GM12874 (cell line): ENCODE data around the gene TDRD6.

Experiments
- CTCF ChIP-seq: IDR thresholded peaks from 2 replicates; pipeline ENCODE4 v1.5.1; 2011; ENCODE audit warnings: low read depth, mild to moderate bottlenecking, control low read depth, low read length, moderate library complexity; ENCODE audit not compliant: insufficient read depth

The TDRD6 gene

DNA sequence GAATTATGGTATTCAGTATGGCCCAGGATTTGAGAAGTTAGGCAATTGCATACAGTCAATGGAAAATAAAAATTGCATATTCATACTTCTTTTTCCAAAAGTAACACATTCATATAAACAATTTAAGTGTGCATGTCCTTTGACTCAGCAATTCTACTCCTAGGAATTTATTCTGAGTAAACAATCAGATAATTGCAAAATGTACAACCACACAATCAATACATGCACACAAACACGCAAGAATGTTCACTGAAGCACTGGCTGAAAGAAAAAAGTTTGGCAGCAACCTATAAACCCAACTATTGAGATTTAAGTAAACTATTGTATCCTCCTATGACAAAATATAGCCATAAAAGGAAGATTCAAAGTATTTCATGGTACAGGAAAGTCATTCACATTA, 36.7 kb upstream of the TDRD6 start:
- no peak for TF ChIP-seq CTCF

DNA sequence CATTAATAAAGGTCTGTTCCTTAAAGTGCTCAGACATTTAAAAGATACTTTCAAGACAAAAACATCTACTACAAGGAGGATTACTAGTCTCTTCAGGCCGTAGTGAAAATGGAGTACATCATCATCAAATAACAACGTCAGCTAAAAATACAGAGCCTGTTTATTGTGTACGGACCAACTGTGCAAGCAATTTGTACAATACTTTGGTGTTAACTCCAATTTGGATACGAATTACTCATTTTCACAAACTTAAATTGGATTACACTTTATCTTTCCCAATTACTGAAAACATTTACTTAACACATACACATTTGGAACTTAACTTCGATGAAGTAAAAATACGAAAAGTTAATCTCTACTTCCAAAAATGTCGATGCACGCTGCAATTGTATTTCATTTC, 35.9 kb upstream of the TDRD6 start:
- no peak for TF ChIP-seq CTCF

DNA sequence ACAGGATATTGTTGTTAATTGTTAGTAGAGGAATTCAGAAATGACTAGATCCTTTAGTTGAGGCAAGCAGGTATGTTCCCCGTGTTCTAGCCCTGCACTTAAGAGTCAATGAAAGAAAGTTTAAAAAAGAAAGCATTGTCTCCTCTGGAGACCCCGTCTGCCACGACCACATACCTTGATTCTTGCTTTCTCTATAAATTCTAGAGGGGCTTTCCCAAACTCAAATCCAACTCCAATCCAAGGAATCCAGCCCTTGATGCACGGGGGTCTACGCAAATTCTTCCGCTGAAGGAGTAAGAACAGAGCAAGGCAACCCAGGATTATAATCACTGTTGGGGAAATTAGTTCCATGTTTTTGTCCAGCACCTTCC, 35.5 kb upstream of the TDRD6 start:
- no peak for TF ChIP-seq CTCF

DNA sequence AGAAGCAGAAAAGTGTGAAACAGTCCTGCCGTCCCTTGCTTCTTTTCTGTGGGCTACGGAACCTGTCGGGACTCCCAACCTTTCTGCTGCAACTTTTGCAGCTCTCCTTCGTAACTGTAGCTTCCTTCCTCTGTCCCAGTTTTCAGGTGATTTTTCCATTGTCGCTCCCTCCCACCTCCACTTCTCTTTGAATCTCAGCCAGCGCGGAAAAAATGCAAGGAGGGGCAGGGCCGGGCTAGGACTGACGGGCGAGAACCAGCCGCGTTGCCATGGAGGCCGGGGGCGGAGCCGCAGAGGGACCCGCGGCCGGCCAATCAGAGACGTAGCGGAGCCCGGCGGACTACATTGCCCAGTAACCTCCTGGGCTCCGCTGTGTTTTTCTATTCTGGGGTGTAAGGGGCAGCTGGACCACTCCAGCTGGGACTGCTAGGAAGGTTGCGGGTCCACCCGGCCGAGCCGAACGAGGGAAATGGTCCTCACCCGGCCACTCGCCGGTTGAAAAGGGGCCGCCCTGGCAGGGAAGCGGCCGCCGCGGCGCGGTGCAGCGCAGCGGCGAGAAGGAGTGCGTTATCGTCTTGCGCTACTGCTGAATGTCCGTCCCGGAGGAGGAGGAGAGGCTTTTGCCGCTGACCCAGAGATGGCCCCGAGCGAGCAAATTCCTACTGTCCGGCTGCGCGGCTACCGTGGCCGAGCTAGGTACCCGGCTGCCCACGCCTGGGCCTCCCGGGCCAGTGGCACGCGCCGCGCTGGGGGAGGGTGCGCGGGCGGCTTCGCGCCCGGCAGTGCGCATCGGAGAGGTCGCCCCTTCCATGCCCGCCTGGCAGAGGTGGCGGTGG, 34.9 kb upstream of the TDRD6 start, which contains the start of the genes CYP39A1 and SLC25A27:
Gene CYP39A1 (minus strand): TSS at position 216 of the 836 bp plus-strand sequence. CDS start 236 bp downstream, outside the sequence.
Gene SLC25A27 (plus strand): TSS at position 373 of the 836 bp plus-strand sequence. CDS start 218 bp downstream, at position 591.
- no peak for TF ChIP-seq CTCF

DNA sequence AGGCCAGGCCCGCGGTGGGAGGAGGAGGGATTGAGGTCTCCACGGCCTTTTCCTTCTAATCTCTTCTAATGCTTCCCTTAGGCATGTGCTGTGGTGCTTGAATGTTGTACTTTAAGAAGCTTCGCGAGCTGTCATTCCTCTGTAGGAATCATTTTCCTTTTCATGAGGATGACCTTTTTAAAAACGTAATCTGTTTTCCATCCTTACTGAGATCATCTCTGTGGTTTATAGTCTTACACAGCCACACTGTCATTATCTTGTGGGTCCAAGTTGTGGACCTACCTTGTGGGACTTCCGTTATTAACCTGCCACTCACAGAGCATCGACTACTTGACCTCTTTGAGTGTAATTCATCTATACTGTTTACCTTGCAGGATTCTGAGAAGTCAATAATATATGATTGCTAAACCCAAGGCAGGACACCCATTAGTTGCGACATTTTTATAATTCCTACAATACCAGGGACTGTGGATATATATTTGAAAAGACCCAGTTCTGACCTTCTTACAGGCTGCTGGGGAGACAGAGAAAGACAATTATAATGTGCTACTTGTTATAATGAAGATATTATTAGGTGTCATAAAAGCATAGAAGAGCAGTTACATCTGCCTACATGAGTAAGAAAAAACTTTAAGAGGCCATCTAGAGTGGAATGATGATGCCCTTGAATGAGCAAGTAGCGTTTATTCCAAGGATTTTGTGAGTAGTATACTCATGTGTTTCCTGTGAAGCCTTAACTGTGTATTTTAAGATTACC, 34.1 kb upstream of the TDRD6 start:
- no peak for TF ChIP-seq CTCF

DNA sequence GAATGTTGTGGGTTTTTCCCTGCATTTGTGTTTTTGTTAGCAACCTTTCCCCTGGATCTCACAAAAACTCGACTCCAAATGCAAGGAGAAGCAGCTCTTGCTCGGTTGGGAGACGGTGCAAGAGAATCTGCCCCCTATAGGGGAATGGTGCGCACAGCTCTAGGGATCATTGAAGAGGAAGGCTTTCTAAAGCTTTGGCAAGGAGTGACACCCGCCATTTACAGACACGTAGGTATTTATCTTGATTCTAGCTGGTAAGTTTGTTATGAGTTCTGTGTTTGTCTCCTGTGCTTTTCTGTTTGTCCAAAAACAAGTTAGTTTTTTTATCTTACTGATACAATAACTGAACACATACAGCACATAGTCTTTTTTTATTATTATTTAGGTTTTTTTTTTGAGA, 31.9 kb upstream of the TDRD6 start:
- TF ChIP-seq CTCF: 0 out of 2 replicates have a peak, but pooled peaks have one; percentile 4

- no peak for TF ChIP-seq CTCF
These were observed 30.0 kb upstream of the TDRD6 start for GRCh38 chr6:46657642-46658041.
